Measurements from ENCODE around the gene VWA1. TPM values are rescaled to one million over a fixed set of nuclear protein-coding genes. Genes with fewer than 3 reads are reported as not detected.

Gene VWA1
- polyA plus RNA-seq, 1 experiment, result 2.0 TPM

GRCh38 chr1:1438531-1439381, 3.3 kb downstream of the VWA1 start:
- Histone ChIP-seq H3K27me3 (ENCODE audit: control insufficient read depth, insufficient read depth, low read length) (peaks cover 4% of the 10 kb centered on the region; the same call in 1 of the 2 replicates), H3K36me3 (ENCODE audit: control insufficient read depth, insufficient read depth, low read length) (no peaks in the 10 kb centered on the region), H3K4me3 (ENCODE audit: low read depth, low read length) (no peak overlapping the region)
- CTCF ChIA-PET, result interaction anchor here (1.5 kb wide), 1 partner anchor 14 kb away, joined by 3 read pairs; no protein-coding TSS in a partner anchor
- no peak for TF ChIP-seq CTCF (IDR thresholded peaks at IDR 0.05; ENCODE audit: insufficient read depth, low read depth, low read length)
- DNase-seq (ENCODE audit: low read depth), result no peak
- POLR2A ChIA-PET, result no interaction called here

DNA sequence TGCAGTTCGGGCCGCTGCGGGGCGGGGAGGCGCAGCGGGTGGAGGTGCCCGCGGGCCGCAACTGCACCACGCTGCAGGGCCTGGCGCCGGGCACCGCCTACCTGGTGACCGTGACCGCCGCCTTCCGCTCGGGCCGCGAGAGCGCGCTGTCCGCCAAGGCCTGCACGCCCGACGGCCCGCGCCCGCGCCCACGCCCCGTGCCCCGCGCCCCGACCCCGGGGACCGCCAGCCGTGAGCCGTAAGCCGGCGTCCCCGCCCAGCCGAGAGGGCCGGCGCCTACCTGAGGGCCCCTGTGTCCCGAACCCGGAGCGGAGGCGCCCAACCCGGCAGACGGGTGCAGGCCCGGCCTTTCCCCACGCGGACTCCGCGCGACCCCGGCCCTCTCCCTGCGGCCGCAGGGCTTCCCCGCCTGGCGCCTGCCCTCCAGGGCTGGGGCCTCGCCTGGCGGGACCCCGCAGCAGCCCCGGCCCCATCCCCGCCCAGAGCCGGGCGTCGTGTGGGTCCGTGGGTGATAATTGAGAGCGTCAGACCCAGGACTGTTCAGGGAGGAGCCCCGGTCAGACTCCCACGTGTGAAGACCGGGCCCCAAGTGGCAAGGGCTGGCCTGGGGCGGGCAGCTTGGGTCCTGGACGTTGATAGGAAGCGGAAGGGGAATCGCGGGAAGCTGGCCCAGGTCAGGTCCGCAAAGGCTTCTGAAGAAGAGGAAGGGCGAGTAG, 4.2 kb downstream of the VWA1 start:
- DNase-seq (ENCODE audit: low read depth), result no peak
- POLR2A ChIA-PET, result no interaction called here
- no peaks in the 10 kb centered on the region for H3K36me3 ChIP-seq (ENCODE audit: control insufficient read depth, insufficient read depth, low read length)
- H3K27me3 ChIP-seq (ENCODE audit: control insufficient read depth, insufficient read depth, low read length), result peaks cover 4% of the 10 kb centered on the region; the same call in 1 of the 2 replicates
- H3K4me3 ChIP-seq (ENCODE audit: low read depth, low read length), result no peak overlapping the region
- CTCF ChIA-PET, result interaction anchor here (1.3 to 3.2 kb wide), 4 partner anchors 12 to 29 kb away, joined by 3 to 25 read pairs (median 7); partner anchors contain the start of gene ATAD3C
- TF ChIP-seq CTCF (IDR thresholded peaks at IDR 0.05; ENCODE audit: insufficient read depth, low read depth, low read length), result no peak

DNA sequence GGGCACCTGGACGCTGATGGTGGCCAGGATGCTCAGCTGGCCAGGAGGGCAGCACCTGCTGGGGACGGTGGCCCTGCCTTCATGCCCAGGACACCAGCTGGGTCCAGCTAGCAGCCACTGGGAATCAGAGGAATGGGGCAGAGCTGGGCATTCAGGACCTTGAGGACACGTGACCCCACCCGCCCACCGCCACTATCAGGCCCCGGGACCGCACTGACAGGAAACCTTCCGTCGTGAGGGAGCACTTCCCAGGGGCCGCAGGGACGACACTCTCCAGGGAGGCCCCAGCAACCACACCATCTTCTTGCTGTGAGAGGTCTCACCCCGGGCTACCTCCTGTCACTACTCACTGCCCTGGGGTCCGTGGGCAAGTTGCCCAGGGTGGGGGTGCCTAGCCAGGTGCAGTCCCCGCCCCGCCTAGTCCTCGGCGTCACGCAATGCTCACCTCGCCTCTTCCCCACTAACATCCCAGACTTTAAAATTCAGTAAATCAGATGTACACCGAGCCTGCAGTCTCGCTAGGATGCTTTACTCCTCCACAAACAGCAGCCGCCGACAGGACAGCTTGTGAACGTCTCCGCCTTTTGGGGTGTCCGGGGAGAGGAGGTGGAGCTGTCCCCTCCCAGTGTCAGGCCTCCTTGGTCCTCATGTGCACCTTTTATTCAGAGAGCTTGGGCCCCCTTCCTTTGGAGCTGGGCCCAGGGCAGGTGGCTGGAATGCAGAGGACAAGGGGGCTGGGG, 4.9 kb downstream of the VWA1 start:
- DNase-seq (ENCODE audit: low read depth), result no peak
- ChIA-PET CTCF (interaction anchor here (0.6 to 3.5 kb wide), 12 partner anchors 10 to 89 kb away, joined by 3 to 25 read pairs (median 4); partner anchors contain the start of genes ATAD3C and AURKAIP1), POLR2A (no interaction called here)
- TF ChIP-seq CTCF (IDR thresholded peaks at IDR 0.05; ENCODE audit: insufficient read depth, low read depth, low read length), result no peak
- Histone ChIP-seq H3K36me3 (ENCODE audit: control insufficient read depth, insufficient read depth, low read length) (no peaks in the 10 kb centered on the region), H3K27me3 (ENCODE audit: control insufficient read depth, insufficient read depth, low read length) (peaks cover 4% of the 10 kb centered on the region; the same call in 1 of the 2 replicates), H3K4me3 (ENCODE audit: low read depth, low read length) (no peak overlapping the region)

- CTCF ChIA-PET, result interaction anchor here (0.6 to 3.5 kb wide), 12 partner anchors 10 to 93 kb away, joined by 3 to 25 read pairs (median 4); partner anchors contain the start of genes ATAD3C and AURKAIP1
- TF ChIP-seq CTCF (IDR thresholded peaks at IDR 0.05; ENCODE audit: insufficient read depth, low read depth, low read length), result peak; percentile 92
- peaks cover 4% of the 10 kb centered on the region; the same call in 1 of the 2 replicates for H3K27me3 ChIP-seq (ENCODE audit: control insufficient read depth, insufficient read depth, low read length)
- H3K4me3 ChIP-seq (ENCODE audit: low read depth, low read length), result no peak overlapping the region
- H3K36me3 ChIP-seq (ENCODE audit: control insufficient read depth, insufficient read depth, low read length), result no peaks in the 10 kb centered on the region
- DNase-seq (ENCODE audit: low read depth), result no peak
- POLR2A ChIA-PET, result no interaction called here
Observed at GRCh38 chr1:1441002-1441888, 5.8 kb downstream of the VWA1 start.
